NT2/D1 (cell line): ENCODE results near the gene TOR2A.
A peak's percentile ranks its signal among the peaks of the same experiment; 100 is the strongest.

ENCODE experiments used
- DNase-seq: peaks from one replicate; pipeline ENCODE4 v3.0.0-alpha.2; 2011; ENCODE audit warnings: low read depth, low spot score
- H3K27me3 ChIP-seq: 2 replicates; pipeline ENCODE4 v1.6.0; 2011; ENCODE audit warnings: mild to moderate bottlenecking; ENCODE audit not compliant: insufficient read length, insufficient read depth
- H3K36me3 ChIP-seq: 2 replicates; pipeline ENCODE4 v1.6.1; 2011; ENCODE audit warnings: mild to moderate bottlenecking, low read length, mixed read lengths; ENCODE audit not compliant: insufficient read depth, insufficient read length
- H3K4me1 ChIP-seq: 2 replicates; pipeline ENCODE4 v1.5.1; 2011; ENCODE audit not compliant: insufficient read depth, insufficient read length
- H3K4me3 ChIP-seq: 2 replicates; pipeline ENCODE4 v1.5.1; 2011; ENCODE audit warnings: low read depth; ENCODE audit not compliant: insufficient read length
- H3K9ac ChIP-seq: 2 replicates; pipeline ENCODE4 v1.6.0; 2011; ENCODE audit warnings: low read depth; ENCODE audit not compliant: insufficient read length
- H3K9me3 ChIP-seq: 2 replicates; pipeline ENCODE4 v1.5.1; 2011; ENCODE audit warnings: mild to moderate bottlenecking, low read length; ENCODE audit not compliant: insufficient read depth
- SUZ12 ChIP-seq: IDR thresholded peaks from 2 replicates; pipeline ENCODE4 v1.6.1; 2011; ENCODE audit not compliant: insufficient read length, insufficient read depth; ENCODE audit errors: extremely low read depth
- YY1 ChIP-seq: IDR thresholded peaks from 2 replicates; pipeline ENCODE4 v1.6.1; 2011; ENCODE audit not compliant: insufficient read length, insufficient read depth
- ZNF274 ChIP-seq: IDR thresholded peaks from 2 replicates; pipeline ENCODE4 v1.6.1; 2011; ENCODE audit warnings: mild to moderate bottlenecking, low read depth, low read length

Gene TOR2A

GRCh38 chr9:127729522-127730256 lies 5.4 kb downstream of the TOR2A start:
- TF ChIP-seq YY1 (no peak), SUZ12 (no peak), ZNF274 (no peak)
- H3K4me3 ChIP-seq = no peak overlapping the region
- no peaks in the 10 kb centered on the region for H3K27me3 ChIP-seq
- peak overlapping the region; percentile 10 for H3K9ac ChIP-seq
- no peak for DNase-seq
- no peaks in the 10 kb centered on the region for H3K9me3 ChIP-seq
- peaks cover 10% of the 10 kb centered on the region for H3K4me1 ChIP-seq
- peaks cover 22% of the 10 kb centered on the region for H3K36me3 ChIP-seq

GRCh38 chr9:127728808-127729207 lies 6.3 kb downstream of the TOR2A start:
- no peaks in the 10 kb centered on the region for H3K9me3 ChIP-seq
- peaks cover 4% of the 10 kb centered on the region for H3K4me1 ChIP-seq
- TF ChIP-seq SUZ12 = no peak
- TF ChIP-seq ZNF274 = no peak
- TF ChIP-seq YY1 = no peak
- H3K36me3 ChIP-seq = peaks cover 19% of the 10 kb centered on the region
- no peak overlapping the region for H3K9ac ChIP-seq
- no peak for DNase-seq
- H3K4me3 ChIP-seq = no peak overlapping the region
- no peaks in the 10 kb centered on the region for H3K27me3 ChIP-seq

- no peak for TF ChIP-seq ZNF274
- no peak for TF ChIP-seq SUZ12
- no peak for TF ChIP-seq YY1
Measured at GRCh38 chr9:127726871-127727270, 8.2 kb downstream of the TOR2A start.

GRCh38 chr9:127724012-127724411 lies 11.1 kb downstream of the TOR2A start:
- H3K9ac ChIP-seq = peak overlapping the region; percentile 52
- no peak for DNase-seq
- H3K4me1 ChIP-seq = peaks cover 11% of the 10 kb centered on the region
- H3K9me3 ChIP-seq = no peaks in the 10 kb centered on the region
- H3K4me3 ChIP-seq = no peak overlapping the region
- no peaks in the 10 kb centered on the region for H3K36me3 ChIP-seq
- no peak for TF ChIP-seq SUZ12
- TF ChIP-seq ZNF274 = no peak
- TF ChIP-seq YY1 = no peak
- no peaks in the 10 kb centered on the region for H3K27me3 ChIP-seq

More at GRCh38 chr9:127726871-127727270, 8.2 kb downstream of the TOR2A start:
- H3K27me3 ChIP-seq = no peaks in the 10 kb centered on the region
- H3K36me3 ChIP-seq = peaks cover 10% of the 10 kb centered on the region
- DNase-seq = no peak
- peaks cover 6% of the 10 kb centered on the region for H3K4me1 ChIP-seq
- H3K9me3 ChIP-seq = no peaks in the 10 kb centered on the region
- no peak overlapping the region for H3K4me3 ChIP-seq
- no peak overlapping the region for H3K9ac ChIP-seq

GRCh38 chr9:127723444-127723843 lies 11.7 kb downstream of the TOR2A start:
- Histone ChIP-seq H3K9ac (no peak overlapping the region), H3K4me3 (no peak overlapping the region), H3K27me3 (no peaks in the 10 kb centered on the region), H3K4me1 (peaks cover 11% of the 10 kb centered on the region), H3K9me3 (no peaks in the 10 kb centered on the region), H3K36me3 (no peaks in the 10 kb centered on the region)
- no peak for TF ChIP-seq YY1
- TF ChIP-seq SUZ12 = no peak
- TF ChIP-seq ZNF274 = no peak
- no peak for DNase-seq

- no peak overlapping the region for H3K9ac ChIP-seq
- no peak for DNase-seq
- no peak for TF ChIP-seq ZNF274
- no peak for TF ChIP-seq YY1
- no peak for TF ChIP-seq SUZ12
- H3K4me1 ChIP-seq = peaks cover 11% of the 10 kb centered on the region
- no peaks in the 10 kb centered on the region for H3K27me3 ChIP-seq
- H3K4me3 ChIP-seq = no peak overlapping the region
- H3K9me3 ChIP-seq = no peaks in the 10 kb centered on the region
- no peaks in the 10 kb centered on the region for H3K36me3 ChIP-seq
Measured at GRCh38 chr9:127723013-127723412, 12.1 kb downstream of the TOR2A start.

GRCh38 chr9:127722055-127722745 lies 12.9 kb downstream of the TOR2A start:
- DNase-seq = no peak
- H3K4me3 ChIP-seq = no peak overlapping the region
- no peak overlapping the region for H3K9ac ChIP-seq
- no peaks in the 10 kb centered on the region for H3K9me3 ChIP-seq
- peaks cover 11% of the 10 kb centered on the region for H3K4me1 ChIP-seq
- H3K36me3 ChIP-seq = no peaks in the 10 kb centered on the region
- TF ChIP-seq YY1 = no peak
- no peak for TF ChIP-seq SUZ12
- no peak for TF ChIP-seq ZNF274
- H3K27me3 ChIP-seq = peaks cover 4% of the 10 kb centered on the region
